ENCODE data around the gene FBXL12.

- no peak for TF ChIP-seq POLR2A (IDR thresholded peaks at IDR 0.05; ENCODE audit: borderline replicate concordance, extremely low read depth, insufficient read depth, insufficient read length)
- TF ChIP-seq CTCF (IDR thresholded peaks at IDR 0.05 in 2 of 3, conservative IDR thresholded peaks at IDR 0.05 in 1 of 3; ENCODE audit: borderline replicate concordance in 1 of 3, insufficient read depth in 1 of 3, low read depth in 2 of 3, low read length in 2 of 3): no peak
- TF ChIP-seq JUND (IDR thresholded peaks at IDR 0.05): no peak
- no peak for TF ChIP-seq ZBTB33 (IDR thresholded peaks at IDR 0.05; ENCODE audit: extremely low read depth, insufficient replicate concordance, low read length)
- TF ChIP-seq RAD21 (IDR thresholded peaks at IDR 0.05; ENCODE audit: low read depth): no peak
- no peak for TF ChIP-seq POLR2AphosphoS5 (IDR thresholded peaks at IDR 0.05; ENCODE audit: low read depth, low read length)
- no peak for TF ChIP-seq YY1 (IDR thresholded peaks at IDR 0.05; ENCODE audit: extremely low read depth, insufficient replicate concordance, low read depth, low read length)
- no peak for TF ChIP-seq SRF (IDR thresholded peaks at IDR 0.05; ENCODE audit: low read depth)
- TF ChIP-seq MAX (IDR thresholded peaks at IDR 0.05): no peak
- TF ChIP-seq ATF3 (IDR thresholded peaks at IDR 0.05): no peak
- TF ChIP-seq ELF1 (IDR thresholded peaks at IDR 0.05; ENCODE audit: borderline replicate concordance, low read depth): no peak
Observed at GRCh38 chr19:9768175-9769112, 50.4 kb downstream of the FBXL12 start, which contains the start of gene ZNF846.

Measured in HCT116 (cell line).